HG03175 (cell line): ENCODE measurements around the gene ANO2.

Experiments
- ATAC-seq: cut with Tn5 transposase; IDR thresholded peaks from one replicate; pipeline ENCODE4 v1.9.1; 2021; ENCODE audit warnings: mild to moderate bottlenecking, moderate library complexity; ENCODE audit not compliant: unreplicated experiment

The ANO2 gene

GRCh38 chr12:5736016-5736415, 209.0 kb downstream of the ANO2 start:
- no peak for ATAC-seq

- no peak for ATAC-seq
Measured at GRCh38 chr12:5733916-5734315, 211.1 kb downstream of the ANO2 start.

GRCh38 chr12:5733136-5733755, 211.8 kb downstream of the ANO2 start:
- no peak for ATAC-seq

- ATAC-seq: no peak
Measured at GRCh38 chr12:5730962-5731361, 214.1 kb downstream of the ANO2 start.

- ATAC-seq: no peak
Measured at GRCh38 chr12:5723711-5724252, 221.3 kb downstream of the ANO2 start.

- no peak for ATAC-seq
Measured at GRCh38 chr12:5723071-5723470, 222.0 kb downstream of the ANO2 start.

- no peak for ATAC-seq
Measured at GRCh38 chr12:5720381-5721005, 224.6 kb downstream of the ANO2 start.

GRCh38 chr12:5718680-5719079, 226.4 kb downstream of the ANO2 start:
- no peak for ATAC-seq

GRCh38 chr12:5718073-5718472, 227.0 kb downstream of the ANO2 start:
- no peak for ATAC-seq

- ATAC-seq: no peak
Measured at GRCh38 chr12:5716976-5717375, 228.1 kb downstream of the ANO2 start.

GRCh38 chr12:5716201-5716600, 228.9 kb downstream of the ANO2 start:
- no peak for ATAC-seq

GRCh38 chr12:5715021-5715420, 230.0 kb downstream of the ANO2 start:
- ATAC-seq: no peak

- no peak for ATAC-seq
Measured at GRCh38 chr12:5713599-5714081, 231.4 kb downstream of the ANO2 start.

GRCh38 chr12:5710260-5710878, 234.7 kb downstream of the ANO2 start:
- ATAC-seq: no peak

GRCh38 chr12:5708371-5708770, 236.7 kb downstream of the ANO2 start:
- no peak for ATAC-seq

- ATAC-seq: no peak
Measured at GRCh38 chr12:5706247-5706646, 238.8 kb downstream of the ANO2 start.

- no peak for ATAC-seq
Measured at GRCh38 chr12:5705791-5706190, 239.3 kb downstream of the ANO2 start.

GRCh38 chr12:5694759-5695409, 250.2 kb downstream of the ANO2 start:
- ATAC-seq: no peak

GRCh38 chr12:5692850-5693249, 252.2 kb downstream of the ANO2 start:
- no peak for ATAC-seq

- ATAC-seq: no peak
Measured at GRCh38 chr12:5691943-5692342, 253.1 kb downstream of the ANO2 start.

- no peak for ATAC-seq
Measured at GRCh38 chr12:5690240-5690639, 254.8 kb downstream of the ANO2 start.

GRCh38 chr12:5689773-5690172, 255.3 kb downstream of the ANO2 start:
- ATAC-seq: no peak
